Small intestine (tissue), 16 donors: Measurements from ENCODE around the gene ZMYND15. TPM values are rescaled to one million over a fixed set of nuclear protein-coding genes. Genes with fewer than 3 reads are reported as not detected.
"Not testable (repeated sequence)": the region's sequence is repeated elsewhere in the genome, so short reads cannot be mapped to it uniquely, and the experiment has no call there.

Experiments used
- DNase-seq, 2 donors: peaks; one replicate each; pipeline versions ENCODE4 v3.0.0 to v3.0.0-alpha.2; 2013
- FAIRE-seq: peaks from 2 replicates; lab custom pipeline; 2012; peaks lifted over from hg19 to GRCh38; lab: Jason Lieb, UNC
- H3K27ac ChIP-seq, 3 donors: one replicate each; pipeline ENCODE4 v1.5.1; 2013; ENCODE audit warnings: low read length in 2 of 3, mild to moderate bottlenecking in 2 of 3, control low read depth in 1 of 3, inconsistent platforms in 1 of 3, low read depth in 1 of 3, moderate library complexity in 1 of 3
- H3K27me3 ChIP-seq, 3 donors: one replicate each; pipeline ENCODE4 v1.6.1; 2013; ENCODE audit warnings: low read length in 3 of 3, inconsistent platforms in 1 of 3; ENCODE audit not compliant: control insufficient read depth in 3 of 3, insufficient read depth in 3 of 3
- H3K36me3 ChIP-seq, 3 donors: one replicate each; pipeline ENCODE4 v1.6.1; 2013; ENCODE audit warnings: low read length in 3 of 3, inconsistent platforms in 1 of 3, low read depth in 1 of 3, mild to moderate bottlenecking in 1 of 3, moderate library complexity in 1 of 3; ENCODE audit not compliant: control insufficient read depth in 3 of 3, insufficient read depth in 2 of 3
- H3K4me1 ChIP-seq, 3 donors: one replicate each; pipeline ENCODE4 v1.6.1; 2013; ENCODE audit warnings: low read length in 2 of 3, inconsistent platforms in 1 of 3, low read depth in 1 of 3, mild to moderate bottlenecking in 1 of 3, moderate library complexity in 1 of 3; ENCODE audit not compliant: control insufficient read depth in 3 of 3, insufficient read depth in 2 of 3
- H3K4me3 ChIP-seq, 3 donors: one replicate each; pipeline ENCODE4 v1.5.1; 2013; ENCODE audit warnings: low read length in 3 of 3, control low read depth in 1 of 3, inconsistent platforms in 1 of 3, low read depth in 1 of 3, mild to moderate bottlenecking in 1 of 3, moderate library complexity in 1 of 3
- H3K9me3 ChIP-seq, 2 donors: one replicate each; pipeline ENCODE4 v1.6.1; 2013; ENCODE audit warnings: low read depth in 1 of 2, low read length in 1 of 2; ENCODE audit not compliant: control insufficient read depth in 2 of 2, insufficient read depth in 1 of 2
- WGBS, 3 donors: extraction: QIAGEN DNeasy Blood & Tissue Kit; methylation state at CpG; one replicate each; pipeline ENCODE4 v1.1.7; 2013; 5-methylcytosine and 5-hydroxymethylcytosine counted together
- long read RNA-seq, 10 donors: transcript quantifications; one replicate each; lab custom pipeline, GENCODE V29; 2026
- polyA plus RNA-seq, 4 donors: library from polyadenylated mRNA; stranded (reverse) in 3 of 4; unstranded in 1 of 4; fragments of 200-250 nt in 3 of 4; fragments of 120-200 nt in 1 of 4; gene quantifications; one replicate each; pipeline versions ENCODE4 v1.2.1 to v1.2.3, GENCODE V29; 2013
- donor health status: healthy with polysubstance abuse.
- donor health status: control.
- donor health status: control.
- donor health status: Bipolar disorder and iron deficiency.
- donor health status: healthy.

Gene ZMYND15, protein sequence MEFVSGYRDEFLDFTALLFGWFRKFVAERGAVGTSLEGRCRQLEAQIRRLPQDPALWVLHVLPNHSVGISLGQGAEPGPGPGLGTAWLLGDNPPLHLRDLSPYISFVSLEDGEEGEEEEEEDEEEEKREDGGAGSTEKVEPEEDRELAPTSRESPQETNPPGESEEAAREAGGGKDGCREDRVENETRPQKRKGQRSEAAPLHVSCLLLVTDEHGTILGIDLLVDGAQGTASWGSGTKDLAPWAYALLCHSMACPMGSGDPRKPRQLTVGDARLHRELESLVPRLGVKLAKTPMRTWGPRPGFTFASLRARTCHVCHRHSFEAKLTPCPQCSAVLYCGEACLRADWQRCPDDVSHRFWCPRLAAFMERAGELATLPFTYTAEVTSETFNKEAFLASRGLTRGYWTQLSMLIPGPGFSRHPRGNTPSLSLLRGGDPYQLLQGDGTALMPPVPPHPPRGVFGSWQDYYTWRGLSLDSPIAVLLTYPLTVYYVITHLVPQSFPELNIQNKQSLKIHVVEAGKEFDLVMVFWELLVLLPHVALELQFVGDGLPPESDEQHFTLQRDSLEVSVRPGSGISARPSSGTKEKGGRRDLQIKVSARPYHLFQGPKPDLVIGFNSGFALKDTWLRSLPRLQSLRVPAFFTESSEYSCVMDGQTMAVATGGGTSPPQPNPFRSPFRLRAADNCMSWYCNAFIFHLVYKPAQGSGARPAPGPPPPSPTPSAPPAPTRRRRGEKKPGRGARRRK
- polyA plus RNA-seq = 10 to 100 TPM in 2 of 4 donors, 1 to 10 TPM in 2; 2.0 to 13.5 (median 7.7) TPM
- long read RNA-seq, donor 1 = 0 reads
- long read RNA-seq, donor 2 = 0 reads
- long read RNA-seq, donor 3 = 0 reads
- long read RNA-seq, donor 4 = 0 reads
- long read RNA-seq, donor 5 = 0 reads
- long read RNA-seq, donor 6, partial matches to known transcripts = 0 of 1 reads
- long read RNA-seq, donor 6, other reads (novel, unspliced or antisense) = 0 of 1 reads
- long read RNA-seq, donor 7 = 0 reads
- long read RNA-seq, donor 8 = 0 reads
- long read RNA-seq, donor 9 = 0 reads
- long read RNA-seq, donor 10 = 0 reads

DNA sequence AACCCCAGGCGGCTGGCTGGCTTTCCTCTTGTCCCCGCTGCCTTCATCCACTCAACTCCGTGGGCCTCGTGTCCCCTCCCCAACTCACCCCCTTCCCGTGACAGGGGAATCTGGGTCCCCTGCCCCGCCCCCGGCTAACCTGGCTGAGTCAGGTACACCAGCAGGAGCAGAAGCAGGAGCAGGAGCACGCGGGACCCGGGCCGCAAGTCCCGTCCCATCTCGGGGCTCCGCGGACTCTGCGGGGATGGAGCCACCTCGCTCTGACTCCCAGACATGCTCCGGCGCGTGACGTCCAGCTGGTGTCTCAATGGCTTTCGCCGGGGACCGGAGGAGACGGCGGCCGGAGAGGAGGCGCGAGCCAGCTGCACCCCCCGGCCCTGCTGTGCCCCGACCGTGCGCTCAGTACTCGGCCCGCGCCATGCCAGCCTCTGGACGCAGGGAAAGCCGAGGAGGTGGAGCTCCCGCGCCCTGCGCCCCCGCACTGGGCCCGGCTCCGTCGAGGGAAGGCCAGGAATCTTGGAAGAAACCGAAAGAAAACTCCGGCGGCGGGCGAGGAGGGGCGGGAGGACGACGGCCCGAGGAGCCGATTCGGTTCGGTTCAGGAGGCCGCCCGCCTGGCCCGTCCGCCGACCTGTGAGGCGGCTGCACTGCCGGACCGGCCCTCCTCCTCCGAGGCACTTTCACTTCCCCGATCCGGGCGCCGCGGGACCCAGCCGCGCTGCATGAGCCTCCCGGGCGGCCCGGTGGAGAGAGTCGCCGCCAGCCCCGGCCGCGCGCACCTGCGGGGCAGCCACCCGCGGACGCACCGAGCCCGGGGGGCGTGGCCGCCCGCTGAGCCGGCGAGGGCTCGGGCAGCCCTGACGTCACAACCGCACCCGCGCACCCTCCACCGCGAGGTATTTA lies at the start of gene ZMYND15, which contains the start of gene CXCL16:
Gene ZMYND15, plus strand, starts transcription at position 712 of the 903 bp plus-strand sequence. CDS start 716 bp downstream, outside the sequence.
Gene CXCL16, minus strand, starts transcription at position 807 of the 903 bp plus-strand sequence. Its CDS starts 589 bp downstream, at position 218.
- WGBS, 3 donors = 0 to 1% (median 1%) methylated on average over 73 to 100 of the region's 100 CpGs
- peaks cover 0 to 32% (median 0%) of the 10 kb centered on the region in 3 donors for H3K27me3 ChIP-seq
- no peaks in the 10 kb centered on the region for H3K9me3 ChIP-seq
- H3K4me1 ChIP-seq = peaks cover 0 to 21% (median 0%) of the 10 kb centered on the region in 3 donors
- peak; percentile 77 to 90 for DNase-seq
- peak within 1 kb of the TSS; percentile 55 to 84 (median 82) for H3K27ac ChIP-seq
- H3K36me3 ChIP-seq = peaks cover 0 to 18% (median under 1%) of the 10 kb centered on the region in 3 donors
- peak within 1 kb of the TSS; percentile 55 to 79 (median 73) for H3K4me3 ChIP-seq
- no peak for FAIRE-seq

DNA sequence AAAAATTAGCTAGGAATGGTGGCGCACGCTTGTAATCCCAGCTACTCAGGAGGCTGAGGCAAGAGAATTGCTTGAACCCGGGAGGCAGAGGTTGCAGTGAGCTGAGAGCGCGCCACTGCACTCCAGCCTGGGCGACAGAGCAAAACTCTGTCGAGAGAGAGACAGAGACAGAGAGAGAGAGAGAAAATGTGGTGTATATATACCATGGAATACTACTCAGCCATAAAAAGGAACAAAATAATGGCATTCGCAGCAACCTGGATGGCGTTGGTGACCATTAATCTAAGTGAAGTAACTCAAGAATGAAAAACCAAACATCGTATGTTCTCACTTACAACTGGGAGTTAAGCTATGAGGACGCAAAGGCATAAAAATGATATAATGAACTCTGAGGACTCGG lies 49.8 kb upstream of the ZMYND15 start:
- not testable (repeated sequence) for H3K27me3 ChIP-seq

DNA sequence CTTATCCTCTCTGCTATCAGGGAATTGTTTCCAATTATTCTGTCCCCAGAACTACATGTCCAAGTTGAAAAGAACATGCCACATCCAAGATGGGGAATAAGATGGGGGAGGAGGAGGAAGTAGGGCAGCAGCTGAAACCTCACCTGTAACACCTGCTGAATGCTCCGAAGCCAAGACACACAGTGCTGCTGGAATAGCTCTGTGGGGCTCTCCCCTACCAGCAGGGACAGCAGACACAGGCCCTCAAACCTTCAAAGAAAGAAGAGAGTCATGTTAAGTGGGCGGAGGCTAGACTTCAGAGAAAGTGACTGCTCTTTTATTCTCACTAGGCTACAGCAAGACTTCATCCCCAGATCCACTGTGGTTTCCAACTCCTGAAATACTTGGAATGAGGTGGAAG lies 48.9 kb upstream of the ZMYND15 start:
- Histone ChIP-seq H3K9me3 (no peaks in the 10 kb centered on the region), H3K4me1 (peaks cover 0 to 3% (median 3%) of the 10 kb centered on the region in 3 donors), H3K27ac (no peak overlapping the region), H3K36me3 (peaks cover 0 to 44% (median 5%) of the 10 kb centered on the region in 3 donors), H3K4me3 (no peak overlapping the region), H3K27me3 (no peaks in the 10 kb centered on the region)
- DNase-seq = no peak
- 28 to 68% (median 57%) methylated on average over 2 of the region's 2 CpGs for WGBS, 3 donors
- FAIRE-seq = no peak

More for the DNA sequence above, 49.8 kb upstream of the ZMYND15 start:
- FAIRE-seq, H3K4me1 ChIP-seq, H3K9me3 ChIP-seq, H3K27ac ChIP-seq, DNase-seq, H3K4me3 ChIP-seq: not testable (repeated sequence)
- H3K36me3 ChIP-seq = peaks cover 1 to 44% (median 5%) of the 10 kb centered on the region in 3 donors
- WGBS, 3 donors = 89 to 95% (median 90%) methylated on average over 12 of the region's 12 CpGs

DNA sequence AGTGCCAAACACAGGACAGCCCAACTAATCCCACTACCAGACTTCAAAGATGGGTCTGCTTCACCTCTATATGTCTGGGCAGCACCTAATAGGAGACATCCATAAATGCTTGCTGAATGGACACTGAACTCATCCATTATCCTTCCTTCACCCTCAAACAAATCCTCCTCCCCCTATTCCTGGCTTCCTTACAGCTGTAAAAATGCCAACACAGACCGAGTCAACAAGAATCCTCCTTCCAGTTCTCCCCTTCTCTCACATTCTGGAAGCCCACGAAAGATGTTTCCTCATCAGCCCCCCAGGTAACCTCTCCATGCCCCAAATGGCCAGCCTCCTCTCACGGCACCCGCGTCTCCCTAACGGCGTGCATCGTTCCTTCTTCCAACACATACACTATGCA lies 47.9 kb upstream of the ZMYND15 start:
- H3K27ac ChIP-seq = no peak overlapping the region
- no peak overlapping the region for H3K4me3 ChIP-seq
- 69 to 90% (median 83%) methylated on average over 8 of the region's 8 CpGs for WGBS, 3 donors
- peaks cover 0 to 3% (median 3%) of the 10 kb centered on the region in 3 donors for H3K4me1 ChIP-seq
- H3K36me3 ChIP-seq = peaks cover 0 to 48% (median 5%) of the 10 kb centered on the region in 3 donors
- no peaks in the 10 kb centered on the region for H3K27me3 ChIP-seq
- no peaks in the 10 kb centered on the region for H3K9me3 ChIP-seq
- DNase-seq (no peak), FAIRE-seq (no peak)

DNA sequence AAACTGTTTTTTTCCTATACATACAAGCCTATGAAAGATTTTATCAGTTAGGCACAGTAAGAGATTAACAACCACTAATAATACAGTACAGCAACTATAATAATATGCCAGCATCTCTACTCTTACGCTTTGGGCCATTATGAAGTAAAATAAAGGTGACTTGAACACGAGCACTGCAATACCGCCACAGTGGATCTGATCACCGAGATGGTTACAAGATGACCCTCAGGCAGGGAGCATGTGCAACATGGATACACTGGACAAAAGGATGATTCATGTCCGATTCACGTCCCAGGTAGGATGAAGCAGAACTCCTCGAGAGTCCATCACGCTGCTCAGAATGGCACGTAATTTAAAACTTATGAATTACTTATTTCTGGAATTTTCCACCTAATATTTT lies 46.2 kb upstream of the ZMYND15 start:
- H3K4me1 ChIP-seq = peaks cover 0 to 3% (median 3%) of the 10 kb centered on the region in 3 donors
- no peak for FAIRE-seq
- H3K4me3 ChIP-seq = no peak overlapping the region
- no peak overlapping the region for H3K27ac ChIP-seq
- H3K36me3 ChIP-seq = peaks cover 0 to 50% (median 3%) of the 10 kb centered on the region in 3 donors
- no peaks in the 10 kb centered on the region for H3K27me3 ChIP-seq
- no peaks in the 10 kb centered on the region for H3K9me3 ChIP-seq
- no peak for DNase-seq
- 85 to 92% (median 87%) methylated on average over 9 of the region's 9 CpGs for WGBS, 3 donors

DNA sequence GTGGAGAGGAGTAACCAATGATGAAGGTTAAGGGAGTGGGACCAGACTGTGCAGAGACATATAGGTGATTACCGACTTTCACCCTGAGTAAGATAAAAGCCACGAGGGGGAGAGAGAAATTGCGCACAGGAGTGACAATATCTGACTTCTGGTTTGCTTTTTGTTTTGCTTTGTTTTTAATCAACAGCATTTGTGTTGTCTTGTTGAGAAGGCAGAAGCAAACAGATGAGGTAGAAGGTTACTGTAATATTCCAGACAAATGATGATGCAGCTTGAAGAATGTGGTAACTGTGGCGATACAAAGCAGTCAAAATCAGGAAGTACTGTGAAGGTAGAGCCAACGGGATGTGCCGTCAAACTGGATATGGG lies 43.2 kb upstream of the ZMYND15 start:
- Histone ChIP-seq H3K9me3 (no peaks in the 10 kb centered on the region), H3K4me1 (no peaks in the 10 kb centered on the region), H3K27ac (peak overlapping the region in 1 of 3 donors; percentile 14), H3K27me3 (no peaks in the 10 kb centered on the region), H3K36me3 (peaks cover 0 to 38% (median 0%) of the 10 kb centered on the region in 3 donors), H3K4me3 (no peak overlapping the region)
- 59 to 74% (median 68%) methylated on average over 6 of the region's 6 CpGs for WGBS, 3 donors
- FAIRE-seq (no peak), DNase-seq (no peak)

DNA sequence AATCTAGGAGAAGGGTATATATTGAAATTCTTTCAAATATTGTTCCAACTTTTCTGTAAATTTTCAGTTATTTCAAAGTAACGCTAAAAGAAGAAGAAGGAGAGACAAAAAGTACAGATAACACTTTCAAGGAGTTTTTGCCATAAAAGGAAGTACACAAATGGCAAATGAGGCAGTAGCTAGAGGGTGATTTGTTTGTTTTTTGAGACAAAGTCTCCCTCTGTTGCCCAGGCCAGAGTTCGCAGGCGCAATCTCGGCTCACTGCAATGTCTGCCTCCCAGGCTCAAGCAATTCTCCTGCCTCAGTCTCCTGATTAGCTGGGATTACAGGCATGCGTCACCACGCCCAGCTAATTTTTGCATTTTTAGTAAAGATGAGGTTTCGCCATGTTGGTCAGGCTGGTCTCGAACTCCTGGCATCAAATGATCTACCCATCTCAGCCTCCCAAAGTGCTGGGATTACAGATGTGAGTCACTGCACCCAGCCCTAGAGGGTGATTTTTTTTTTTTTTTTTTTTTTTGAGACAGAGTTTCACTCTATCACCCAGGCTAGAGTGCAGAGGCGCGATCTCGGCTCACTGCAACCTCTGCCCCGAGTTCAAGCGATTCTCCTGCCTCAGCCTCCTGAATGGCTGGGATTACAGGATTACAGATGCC lies 40.1 kb upstream of the ZMYND15 start:
- not testable (repeated sequence) for H3K9me3 ChIP-seq, H3K27me3 ChIP-seq, H3K4me3 ChIP-seq, FAIRE-seq, H3K27ac ChIP-seq
- peaks cover 0 to 10% (median 3%) of the 10 kb centered on the region in 3 donors for H3K4me1 ChIP-seq
- DNase-seq = peak in 1 of 2 donors; percentile 39
- WGBS, 3 donors = 57 to 78% (median 62%) methylated on average over 13 of the region's 13 CpGs
- H3K36me3 ChIP-seq = peaks cover 0 to 29% (median 0%) of the 10 kb centered on the region in 3 donors
